PC-9 (cell line): ENCODE data around the gene FIZ1.

Experiments
- EZH2 ChIP-seq: fragments of 200-600 bp; sonication (generic); IDR thresholded peaks from 2 replicates; pipeline ENCODE4 v1.8.0; 2017; ENCODE audit warnings: antibody characterized with exemption, low read depth
- TF ChIP-seq, protein P1 (sequence below): fragments of 200-600 bp; sonication (generic); conservative IDR thresholded peaks from 2 replicates; pipeline ENCODE4 v1.6.1; 2017; ENCODE audit warnings: mixed run types, antibody characterized with exemption, mild to moderate bottlenecking, moderate library complexity

GRCh38 chr19:55640043-55640576 is 40.8 kb upstream of the FIZ1 start:
- TF ChIP-seq, protein P1, sequence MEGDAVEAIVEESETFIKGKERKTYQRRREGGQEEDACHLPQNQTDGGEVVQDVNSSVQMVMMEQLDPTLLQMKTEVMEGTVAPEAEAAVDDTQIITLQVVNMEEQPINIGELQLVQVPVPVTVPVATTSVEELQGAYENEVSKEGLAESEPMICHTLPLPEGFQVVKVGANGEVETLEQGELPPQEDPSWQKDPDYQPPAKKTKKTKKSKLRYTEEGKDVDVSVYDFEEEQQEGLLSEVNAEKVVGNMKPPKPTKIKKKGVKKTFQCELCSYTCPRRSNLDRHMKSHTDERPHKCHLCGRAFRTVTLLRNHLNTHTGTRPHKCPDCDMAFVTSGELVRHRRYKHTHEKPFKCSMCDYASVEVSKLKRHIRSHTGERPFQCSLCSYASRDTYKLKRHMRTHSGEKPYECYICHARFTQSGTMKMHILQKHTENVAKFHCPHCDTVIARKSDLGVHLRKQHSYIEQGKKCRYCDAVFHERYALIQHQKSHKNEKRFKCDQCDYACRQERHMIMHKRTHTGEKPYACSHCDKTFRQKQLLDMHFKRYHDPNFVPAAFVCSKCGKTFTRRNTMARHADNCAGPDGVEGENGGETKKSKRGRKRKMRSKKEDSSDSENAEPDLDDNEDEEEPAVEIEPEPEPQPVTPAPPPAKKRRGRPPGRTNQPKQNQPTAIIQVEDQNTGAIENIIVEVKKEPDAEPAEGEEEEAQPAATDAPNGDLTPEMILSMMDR: no peak
- TF ChIP-seq EZH2: no peak
